Endothelial cell (in vitro differentiated cells): ENCODE measurements around the gene PRPF38B. TPM values are rescaled to one million over a fixed set of nuclear protein-coding genes. Genes with fewer than 3 reads are reported as not detected.

Source experiments
- DNase-seq: peaks from one replicate; pipeline ENCODE4 v3.0.0; 2021; ENCODE audit warnings: low spot score
- H3K27ac Mint-ChIP-seq: one replicate; pipeline ENCODE4 v1.8.0; 2021; ENCODE audit warnings: mixed read lengths, inconsistent platforms; ENCODE audit not compliant: unreplicated experiment
- H3K27me3 Mint-ChIP-seq: one replicate; pipeline ENCODE4 v1.8.0; 2021; ENCODE audit warnings: mild to moderate bottlenecking, moderate library complexity, mixed read lengths, inconsistent platforms; ENCODE audit not compliant: unreplicated experiment
- H3K36me3 Mint-ChIP-seq: one replicate; pipeline ENCODE4 v1.8.0; 2021; ENCODE audit warnings: mild to moderate bottlenecking, low read depth, mixed read lengths, inconsistent platforms; ENCODE audit not compliant: unreplicated experiment
- H3K4me1 Mint-ChIP-seq: one replicate; pipeline ENCODE4 v1.8.0; 2021; ENCODE audit warnings: mild to moderate bottlenecking, mixed read lengths, inconsistent platforms; ENCODE audit not compliant: unreplicated experiment
- H3K4me3 Mint-ChIP-seq: one replicate; pipeline ENCODE4 v1.8.0; 2021; ENCODE audit warnings: mild to moderate bottlenecking, mixed read lengths, inconsistent platforms; ENCODE audit not compliant: unreplicated experiment
- H3K9me3 Mint-ChIP-seq: one replicate; pipeline ENCODE4 v1.8.0; 2021; ENCODE audit warnings: mixed read lengths, inconsistent platforms; ENCODE audit not compliant: unreplicated experiment
- CTCF ChIP-seq: fragments of 200-600 bp; sonication (generic); IDR thresholded peaks from one replicate; pipeline ENCODE4 v1.5.0; 2021; ENCODE audit warnings: antibody characterized with exemption; ENCODE audit not compliant: unreplicated experiment
- total RNA-seq: library from RNA; stranded (reverse); fragmentation: NEBNext Ultra II Directional; extraction: Animal tissue kit (Norgen Biotek cat#: 25700); gene quantifications from one replicate; pipeline ENCODE4 v1.2.1, GENCODE V29; 2021; ENCODE audit not compliant: unreplicated experiment

Gene PRPF38B
- total RNA-seq, 1 donor from 2014 or later = 54.3 TPM

GRCh38 chr1:108703939-108704338 lies 11.8 kb downstream of the PRPF38B start:
- no peak overlapping the region for H3K27ac Mint-ChIP-seq
- peaks cover 5% of the 10 kb centered on the region for H3K27me3 Mint-ChIP-seq
- H3K4me1 Mint-ChIP-seq = peaks cover 3% of the 10 kb centered on the region

GRCh38 chr1:108704496-108704895 lies 12.4 kb downstream of the PRPF38B start:
- Mint-ChIP-seq H3K27ac (no peak overlapping the region), H3K27me3 (peaks cover 5% of the 10 kb centered on the region), H3K4me1 (peaks cover 4% of the 10 kb centered on the region), H3K36me3 (peaks cover 12% of the 10 kb centered on the region), H3K9me3 (no peaks in the 10 kb centered on the region), H3K4me3 (no peak overlapping the region)
- no peak for DNase-seq
- no peak for TF ChIP-seq CTCF

More at GRCh38 chr1:108703939-108704338, 11.8 kb downstream of the PRPF38B start:
- Mint-ChIP-seq H3K4me3 (no peak overlapping the region), H3K36me3 (peaks cover 17% of the 10 kb centered on the region), H3K9me3 (no peaks in the 10 kb centered on the region)
- TF ChIP-seq CTCF = no peak
- DNase-seq = no peak

DNA sequence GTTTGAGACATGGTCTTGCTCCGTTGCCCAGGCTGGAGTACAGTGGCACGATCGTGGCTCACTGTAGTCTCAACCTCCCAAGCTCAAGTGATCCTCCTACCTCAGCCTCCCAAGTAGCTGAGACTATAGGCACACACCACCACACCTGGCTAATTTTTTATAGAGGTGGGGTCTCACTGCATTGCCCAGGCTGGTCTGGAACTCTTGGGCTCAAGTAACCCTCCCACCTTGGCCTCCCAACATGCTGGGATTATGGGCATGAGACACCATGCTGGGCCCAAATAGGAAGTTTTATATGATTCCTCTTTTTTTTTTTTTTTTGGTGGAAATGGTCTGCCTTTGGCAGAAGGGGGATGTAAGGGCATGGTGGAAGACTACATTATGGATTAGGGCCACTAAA lies 14.5 kb downstream of the PRPF38B start:
- Mint-ChIP-seq H3K4me1 (peaks cover 11% of the 10 kb centered on the region), H3K4me3 (no peak overlapping the region), H3K9me3 (no peaks in the 10 kb centered on the region), H3K36me3 (no peaks in the 10 kb centered on the region), H3K27ac (no peak overlapping the region), H3K27me3 (peaks cover 6% of the 10 kb centered on the region)
- no peak for TF ChIP-seq CTCF
- no peak for DNase-seq

GRCh38 chr1:108708691-108709660 lies 16.9 kb downstream of the PRPF38B start:
- Mint-ChIP-seq H3K4me3 (no peak overlapping the region), H3K27me3 (peaks cover 6% of the 10 kb centered on the region), H3K36me3 (no peaks in the 10 kb centered on the region), H3K4me1 (peaks cover 11% of the 10 kb centered on the region), H3K27ac (no peak overlapping the region), H3K9me3 (no peaks in the 10 kb centered on the region)
- TF ChIP-seq CTCF = no peak
- no peak for DNase-seq

- H3K4me3 Mint-ChIP-seq = no peak within 1 kb of the TSS
- peaks cover 1% of the 10 kb centered on the region for H3K27me3 Mint-ChIP-seq
- H3K9me3 Mint-ChIP-seq = no peaks in the 10 kb centered on the region
- H3K4me1 Mint-ChIP-seq = peaks cover 11% of the 10 kb centered on the region
- no peak for DNase-seq
- no peaks in the 10 kb centered on the region for H3K36me3 Mint-ChIP-seq
- no peak for TF ChIP-seq CTCF
- no peak within 1 kb of the TSS for H3K27ac Mint-ChIP-seq
These were observed 20.6 kb downstream of the PRPF38B start, which contains the start of gene FNDC7 for GRCh38 chr1:108712606-108713150. TSS of gene FNDC7 (plus strand) at chr1:108712908. CDS start at chr1:108712934, 26 bp downstream.
